CD4-positive, alpha-beta T cell (primary cell): ENCODE data around the gene TACC3. TPM values are rescaled to one million over a fixed set of nuclear protein-coding genes. Genes with fewer than 3 reads are reported as not detected.

Experiments
- ATAC-seq: fragments of 200-7000 bp; cut with Tn5 transposase; one replicate; pipeline ENCODE4 v1.10.0; 2022; ENCODE audit warnings: mild to moderate bottlenecking; ENCODE audit not compliant: poor library complexity
- CTCF ChIA-PET: fragments of 350-600 bp; sonication (Branson Sonifier 250); formaldehyde crosslinking; loops from one replicate; lab custom pipeline; 2021; ENCODE audit warnings: antibody characterized with exemption, inconsistent platforms; lab: Charles Lee
- POLR2A ChIA-PET: fragments of 350-600 bp; sonication (Branson Sonifier 250); formaldehyde crosslinking; loops from one replicate; lab custom pipeline; 2021; ENCODE audit warnings: antibody characterized with exemption, inconsistent platforms; lab: Charles Lee
- DNase-seq, 14 experiments: peaks; one replicate each; pipeline ENCODE4 v3.0.0-alpha.2; 2013 to 2020; ENCODE audit warnings: mixed read lengths in 2 of 14
- H3K27ac ChIP-seq, 2 donors: one replicate each; pipeline versions ENCODE4 v1.5.1 to v1.7.0; 2013; ENCODE audit warnings: low read length in 2 of 2, low read depth in 1 of 2, mild to moderate bottlenecking in 1 of 2
- H3K27me3 ChIP-seq, 2 experiments: 1 replicate in 1 of 2; 2 replicates in 1 of 2; pipeline versions ENCODE4 v1.6.1 to v1.7.0; 2013; ENCODE audit warnings: low read length in 2 of 2, control low read depth in 1 of 2, mild to moderate bottlenecking in 1 of 2, moderate library complexity in 1 of 2; ENCODE audit not compliant: insufficient read depth in 2 of 2, control insufficient read depth in 1 of 2
- H3K36me3 ChIP-seq: one replicate; pipeline ENCODE4 v1.6.1; 2013; ENCODE audit warnings: low read length, control low read depth; ENCODE audit not compliant: insufficient read depth
- H3K4me1 ChIP-seq: one replicate; pipeline ENCODE4 v1.6.1; 2013; ENCODE audit warnings: low read length, control low read depth; ENCODE audit not compliant: insufficient read depth
- H3K4me3 ChIP-seq: one replicate; pipeline ENCODE4 v1.5.1; 2013; ENCODE audit warnings: mild to moderate bottlenecking, low read length, moderate library complexity
- H3K9me3 ChIP-seq, 2 experiments: 1 replicate in 1 of 2; 2 replicates in 1 of 2; pipeline versions ENCODE4 v1.6.1 to v1.7.0; 2013; ENCODE audit warnings: low read length in 2 of 2, mild to moderate bottlenecking in 2 of 2, control low read depth in 1 of 2, moderate library complexity in 1 of 2; ENCODE audit not compliant: control insufficient read depth in 1 of 2, insufficient read depth in 1 of 2
- H3K27ac Mint-ChIP-seq: one replicate; pipeline ENCODE4 v1.8.0; 2020; ENCODE audit warnings: mixed read lengths
- H3K27me3 Mint-ChIP-seq: one replicate; pipeline ENCODE4 v1.8.0; 2021; ENCODE audit warnings: mixed read lengths
- H3K36me3 Mint-ChIP-seq: one replicate; pipeline ENCODE4 v1.8.0; 2021; ENCODE audit warnings: low read depth, mixed read lengths
- H3K4me1 Mint-ChIP-seq: one replicate; pipeline ENCODE4 v1.8.0; 2021; ENCODE audit warnings: low read depth, mixed read lengths
- H3K4me3 Mint-ChIP-seq: one replicate; pipeline ENCODE4 v1.8.0; 2020; ENCODE audit warnings: mild to moderate bottlenecking, mixed read lengths
- H3K9me3 Mint-ChIP-seq: one replicate; pipeline ENCODE4 v1.8.0; 2020; ENCODE audit warnings: mixed read lengths
- CTCF ChIP-seq: fragments of 200-600 bp; IDR thresholded peaks from one replicate; pipeline ENCODE4 v1.8.0; 2022; ENCODE audit warnings: antibody characterized with exemption, mild to moderate bottlenecking
- intact Hi-C, 2 experiments: fragments of 100-400 bp; cut with DNase I in 1 of 2; cut with micrococcal nuclease in 1 of 2; formaldehyde crosslinking; loops; one replicate each; pipeline versions ENCODE4 v1.15.1 to v1.9.0; 2023 to 2025; cut with DNase I, micrococcal nuclease
- total RNA-seq, 174 experiments: library from RNA in 2 of 174; stranded (reverse) in 2 of 174; gene quantifications; one replicate each; pipeline ENCODE4 v1.2.3 and lab custom pipeline; 2021 to 2026

The TACC3 gene
- total RNA-seq, 2 experiments from 2014 or later, result 123 TPM

DNA sequence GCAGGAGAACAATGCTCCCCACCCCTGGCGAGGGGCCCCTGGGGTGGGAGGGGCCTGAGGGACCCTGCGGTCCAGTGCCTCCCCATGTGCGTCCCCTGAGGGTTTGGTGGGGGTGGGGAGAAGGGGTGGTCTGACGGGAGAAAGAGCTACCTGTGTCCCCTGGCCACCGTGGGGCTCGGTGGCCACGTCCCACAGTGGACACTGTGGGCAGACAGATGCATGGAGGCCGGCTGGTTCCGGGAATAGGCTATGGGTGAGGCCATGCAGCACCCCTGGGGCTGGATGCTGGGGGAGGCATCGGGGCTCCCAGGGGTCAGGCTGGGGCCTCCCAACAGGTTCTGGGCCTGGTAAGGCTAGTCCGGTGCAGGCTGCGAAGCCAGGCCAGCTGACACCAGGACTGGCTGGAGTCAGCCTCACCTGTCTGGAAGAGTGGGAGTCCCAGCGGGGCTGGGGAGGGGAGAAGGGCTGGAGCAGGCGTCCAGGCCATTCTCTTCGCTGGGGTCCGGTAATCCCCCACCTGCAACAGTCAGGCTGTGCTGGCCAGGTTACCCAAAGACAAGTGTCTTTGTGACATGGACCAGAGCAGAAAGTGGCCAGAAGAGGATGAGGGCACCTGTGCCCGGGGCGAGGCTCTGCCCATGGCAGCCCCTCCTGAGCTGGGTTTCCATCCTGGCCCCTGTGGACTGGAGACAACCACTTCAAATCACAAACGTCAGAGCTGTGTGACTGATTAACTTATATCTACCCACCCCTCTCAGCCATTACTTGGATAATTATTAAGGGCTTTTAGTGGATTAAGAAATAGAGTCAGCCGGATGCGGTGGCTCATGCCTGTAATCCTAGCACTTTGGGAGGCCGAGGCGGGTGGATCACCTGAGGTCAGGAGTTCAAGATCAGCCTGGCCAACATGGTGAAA is 35.8 kb upstream of the TACC3 start:
- intact Hi-C loops, result loop anchor here in 1 of 2 experiments (2.0 to 10.0 kb wide), 3 partner anchors 105 to 849 kb away; partner anchors contain the start of genes FAM193A and LETM1
- TF ChIP-seq CTCF, result no peak

GRCh38 chr4:1686440-1687036 is 34.8 kb upstream of the TACC3 start:
- no peak overlapping the region for H3K27ac ChIP-seq
- H3K36me3 ChIP-seq, result peaks cover 13% of the 10 kb centered on the region
- intact Hi-C loops, result loop anchor here in 1 of 2 experiments (10.0 kb wide), 2 partner anchors 168 to 848 kb away; partner anchors contain the start of genes FAM193A and LETM1
- H3K36me3 Mint-ChIP-seq, result peaks cover 13% of the 10 kb centered on the region
- no peaks in the 10 kb centered on the region for H3K27me3 Mint-ChIP-seq
- H3K27ac Mint-ChIP-seq, result no peak overlapping the region
- POLR2A ChIA-PET, result no interaction called here
- ATAC-seq, result no peak
- H3K4me3 Mint-ChIP-seq, result peak overlapping the region; percentile 67
- no peaks in the 10 kb centered on the region for H3K9me3 ChIP-seq
- CTCF ChIA-PET, result interaction anchor here (1.0 kb wide), 1 partner anchor 127 kb away, joined by 3 read pairs; no protein-coding TSS in a partner anchor
- H3K27me3 ChIP-seq, result no peaks in the 10 kb centered on the region
- DNase-seq, result no peak
- H3K4me3 ChIP-seq, result no peak overlapping the region
- no peaks in the 10 kb centered on the region for H3K9me3 Mint-ChIP-seq
- peaks cover 19% of the 10 kb centered on the region for H3K4me1 ChIP-seq
- no peak for TF ChIP-seq CTCF
- peaks cover 13% of the 10 kb centered on the region for H3K4me1 Mint-ChIP-seq

More for the DNA sequence above, 35.8 kb upstream of the TACC3 start:
- Histone ChIP-seq H3K27me3 (no peaks in the 10 kb centered on the region), H3K27ac (no peak overlapping the region), H3K36me3 (peaks cover 3% of the 10 kb centered on the region), H3K4me1 (peaks cover 19% of the 10 kb centered on the region), H3K9me3 (no peaks in the 10 kb centered on the region), H3K4me3 (no peak overlapping the region)
- ChIA-PET POLR2A (no interaction called here), CTCF (no interaction called here)
- H3K9me3 Mint-ChIP-seq, result no peaks in the 10 kb centered on the region
- peak in 2 of 14 experiments; percentile 15 to 54 for DNase-seq
- peaks cover 13% of the 10 kb centered on the region for H3K4me1 Mint-ChIP-seq
- H3K27me3 Mint-ChIP-seq, result no peaks in the 10 kb centered on the region
- no peak overlapping the region for H3K27ac Mint-ChIP-seq
- no peak for ATAC-seq
- H3K4me3 Mint-ChIP-seq, result peak overlapping the region; percentile 15
- peaks cover 3% of the 10 kb centered on the region for H3K36me3 Mint-ChIP-seq

GRCh38 chr4:1690698-1691097 is 30.6 kb upstream of the TACC3 start:
- H3K4me1 Mint-ChIP-seq, result peaks cover 5% of the 10 kb centered on the region
- peaks cover 5% of the 10 kb centered on the region for H3K4me1 ChIP-seq
- H3K27ac ChIP-seq, result no peak overlapping the region
- H3K9me3 Mint-ChIP-seq, result no peaks in the 10 kb centered on the region
- H3K4me3 ChIP-seq, result no peak overlapping the region
- ATAC-seq (no peak), DNase-seq (no peak)
- CTCF ChIA-PET, result no interaction called here
- H3K27me3 ChIP-seq, result no peaks in the 10 kb centered on the region
- no peaks in the 10 kb centered on the region for H3K27me3 Mint-ChIP-seq
- H3K9me3 ChIP-seq, result no peaks in the 10 kb centered on the region
- POLR2A ChIA-PET, result interaction anchor here (7.5 kb wide), 1 partner anchor 34 kb away, joined by 128 read pairs; the partner anchor contains the start of genes TACC3 and TMEM129
- H3K36me3 ChIP-seq, result peaks cover 48% of the 10 kb centered on the region
- peaks cover 50% of the 10 kb centered on the region for H3K36me3 Mint-ChIP-seq
- no peak for TF ChIP-seq CTCF
- intact Hi-C loops, result loop anchor here in 1 of 2 experiments (5.0 kb wide), 2 partner anchors 122 to 317 kb away; partner anchors contain the start of gene NELFA
- H3K4me3 Mint-ChIP-seq, result no peak overlapping the region
- no peak overlapping the region for H3K27ac Mint-ChIP-seq
